Activated T-cell treated with anti-CD3 and anti-CD28 coated beads for 24 hours (primary cell): Measurements from ENCODE around the gene FAM174B.

Experiments used
- DNase-seq: peaks from one replicate; pipeline ENCODE4 v3.0.0-alpha.2; 2020; ENCODE audit warnings: low read depth

The FAM174B gene

GRCh38 chr15:92664178-92664900 is 8.8 kb upstream of the FAM174B start:
- no peak for DNase-seq

DNA sequence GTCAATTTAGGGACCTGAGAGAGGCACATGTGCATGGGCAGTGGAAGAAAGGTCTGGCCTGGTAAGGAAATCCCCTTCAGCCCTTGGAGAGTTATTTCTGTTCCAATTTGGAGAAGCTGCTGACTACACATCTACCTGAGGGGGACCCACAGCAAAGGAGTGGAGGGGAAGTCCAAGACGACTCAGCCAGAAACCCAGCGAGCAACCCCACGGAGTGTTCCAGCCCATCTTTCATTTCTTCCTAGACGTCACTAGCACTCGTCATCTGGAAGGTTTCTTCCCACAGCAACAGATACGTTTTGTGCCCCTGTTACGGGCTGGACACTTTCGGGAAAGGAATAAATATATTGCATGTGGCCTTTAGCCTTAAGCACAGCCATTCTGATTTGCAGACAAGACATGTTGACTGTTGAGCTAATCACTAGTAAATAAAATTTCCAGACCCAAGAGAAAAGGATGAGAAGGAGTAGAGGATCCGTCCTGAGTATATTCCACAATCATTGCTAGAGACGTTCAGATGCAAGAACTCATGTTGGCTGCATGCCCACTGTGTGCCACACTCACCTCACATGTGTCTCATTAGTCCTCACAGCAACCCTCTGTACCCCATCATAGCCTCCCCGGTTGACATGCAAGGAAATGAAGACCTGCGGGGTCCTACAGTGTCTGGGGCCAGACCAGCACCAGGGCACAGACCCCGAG is 7.8 kb upstream of the FAM174B start:
- DNase-seq, result no peak

GRCh38 chr15:92662762-92663161 is 7.2 kb upstream of the FAM174B start:
- no peak for DNase-seq

DNA sequence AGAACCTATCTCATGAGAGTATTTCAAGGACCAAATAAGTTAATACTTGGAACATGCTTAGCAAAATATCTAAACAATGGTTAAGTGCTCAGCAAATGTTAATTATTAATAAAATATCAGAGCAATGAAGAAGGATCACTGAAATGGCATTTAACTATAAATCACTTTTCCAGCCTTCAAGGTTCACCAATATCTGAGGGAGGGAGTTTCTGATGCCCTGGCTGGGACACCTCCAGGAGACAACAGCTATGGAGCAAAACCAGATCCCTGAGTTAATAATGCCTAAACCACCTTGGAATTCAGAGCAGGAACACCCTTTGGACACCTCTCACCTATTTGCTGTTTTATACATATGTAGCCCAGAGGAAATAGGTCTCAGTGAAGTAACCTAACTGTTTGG is 6.4 kb upstream of the FAM174B start:
- no peak for DNase-seq

- DNase-seq, result no peak
Measured at GRCh38 chr15:92661069-92661468, 5.5 kb upstream of the FAM174B start.

- DNase-seq, result no peak
Measured at GRCh38 chr15:92657486-92657885, 1.9 kb upstream of the FAM174B start.

DNA sequence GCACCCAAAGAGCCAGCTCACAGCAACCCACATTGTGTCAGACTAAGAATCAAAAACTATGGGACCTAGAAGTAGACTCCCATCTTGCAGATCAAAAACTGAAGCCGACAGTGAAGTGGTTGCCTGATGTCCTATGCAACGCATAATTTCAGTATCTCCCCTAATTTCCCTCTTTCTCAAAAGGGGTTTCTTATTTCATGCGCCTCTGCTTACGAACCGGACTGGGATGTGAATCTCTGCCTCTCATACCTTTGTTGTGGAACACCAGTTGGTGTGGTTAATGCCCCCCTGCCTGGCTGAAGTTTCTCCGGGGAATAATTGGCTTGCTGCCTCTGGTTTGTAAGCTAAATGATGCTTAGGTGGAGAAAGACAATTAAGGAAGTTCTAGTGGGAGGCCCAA is 514 bp upstream of the FAM174B start:
- no peak for DNase-seq

DNA sequence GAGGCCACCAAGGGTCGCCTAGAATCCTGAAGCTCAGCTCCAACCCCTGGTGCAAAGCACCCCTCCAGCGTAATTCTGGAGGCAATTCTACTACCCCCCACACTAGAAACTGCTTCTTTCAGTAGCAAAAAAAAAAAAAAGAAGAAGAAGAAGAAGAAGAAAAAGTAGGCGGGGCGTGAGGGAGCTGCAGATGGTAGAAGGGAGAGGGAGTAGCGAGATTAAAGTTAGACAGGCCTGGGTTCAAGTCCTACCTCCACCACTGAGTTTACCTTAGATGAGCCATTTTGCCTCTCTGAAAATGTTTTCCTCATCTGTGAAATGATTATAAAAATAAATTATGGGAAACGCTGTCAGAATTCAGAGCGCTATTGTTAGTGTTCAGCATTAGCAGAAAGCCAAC is 913 bp downstream of the FAM174B start:
- no peak for DNase-seq

DNA sequence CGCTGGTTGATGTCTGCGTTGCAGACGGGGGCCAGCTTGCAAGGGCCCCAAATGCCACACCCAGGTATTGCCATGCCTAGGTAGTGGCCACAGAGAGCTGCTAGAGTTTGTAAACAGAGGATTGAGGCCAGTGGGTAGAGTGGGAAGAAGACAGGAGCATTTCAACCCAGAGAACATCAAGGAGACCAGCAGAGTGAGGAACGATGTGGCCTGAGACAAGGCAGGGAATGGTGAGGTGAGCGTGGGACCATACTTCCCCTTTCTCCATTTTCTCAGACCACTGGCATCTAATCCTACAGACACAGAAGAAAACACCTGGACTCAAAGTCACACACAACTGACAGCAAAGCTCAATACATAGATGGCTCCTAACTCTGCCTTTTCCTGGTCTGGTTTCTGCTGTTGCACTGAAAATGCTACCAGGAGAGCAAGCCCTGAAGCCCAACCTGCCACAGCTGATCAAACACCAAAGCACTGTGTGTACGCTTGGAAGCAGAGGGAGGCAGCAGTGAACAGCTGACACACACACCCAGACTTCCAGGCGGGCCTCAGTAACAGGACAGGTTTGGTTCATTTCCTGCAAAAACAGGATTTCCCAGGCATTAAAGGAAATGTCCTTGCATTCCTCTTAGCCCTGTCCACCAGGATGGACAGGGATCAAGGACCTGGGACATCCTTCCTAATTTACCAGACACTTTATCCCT is 1.6 kb downstream of the FAM174B start:
- DNase-seq, result no peak

DNA sequence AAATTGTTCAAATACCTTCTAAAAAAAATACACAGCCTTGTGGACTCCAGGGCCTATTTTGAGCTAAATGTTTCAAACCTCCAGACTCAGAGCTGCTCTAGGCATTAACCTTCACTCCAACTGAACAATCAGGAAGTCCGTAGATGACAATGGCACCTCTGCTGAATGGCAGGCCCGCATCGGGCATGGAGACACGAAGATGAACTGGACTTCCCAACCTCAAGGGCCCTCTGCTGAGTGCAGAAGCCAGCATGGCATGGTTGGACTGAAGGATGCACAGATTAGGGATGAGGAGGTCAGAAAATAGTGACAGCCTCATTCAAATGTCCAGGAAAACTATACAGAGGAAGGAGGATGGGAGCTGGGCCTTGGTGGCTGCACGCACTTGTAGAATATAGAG is 2.2 kb downstream of the FAM174B start:
- no peak for DNase-seq

DNA sequence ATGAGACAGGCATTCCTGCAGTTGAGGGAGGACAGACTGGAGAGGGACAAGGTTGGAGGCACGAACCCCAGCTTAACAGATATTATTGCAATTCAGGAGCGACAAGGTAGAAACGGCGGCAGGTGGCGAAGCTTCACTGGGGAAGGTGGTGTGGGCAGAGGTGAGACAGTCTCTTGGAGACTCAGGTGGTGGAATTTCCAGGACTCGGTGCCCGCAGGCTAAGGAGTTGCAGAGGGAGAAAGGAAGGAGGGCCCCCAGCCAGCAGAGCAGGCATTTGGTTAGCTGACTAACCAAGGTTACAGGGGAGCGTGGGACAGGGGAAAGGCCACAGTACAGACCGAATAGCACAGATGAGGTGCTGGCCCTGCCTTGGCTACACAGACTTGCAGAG is 3.0 kb downstream of the FAM174B start:
- DNase-seq, result no peak

GRCh38 chr15:92651877-92652575 is 3.5 kb downstream of the FAM174B start:
- no peak for DNase-seq

DNA sequence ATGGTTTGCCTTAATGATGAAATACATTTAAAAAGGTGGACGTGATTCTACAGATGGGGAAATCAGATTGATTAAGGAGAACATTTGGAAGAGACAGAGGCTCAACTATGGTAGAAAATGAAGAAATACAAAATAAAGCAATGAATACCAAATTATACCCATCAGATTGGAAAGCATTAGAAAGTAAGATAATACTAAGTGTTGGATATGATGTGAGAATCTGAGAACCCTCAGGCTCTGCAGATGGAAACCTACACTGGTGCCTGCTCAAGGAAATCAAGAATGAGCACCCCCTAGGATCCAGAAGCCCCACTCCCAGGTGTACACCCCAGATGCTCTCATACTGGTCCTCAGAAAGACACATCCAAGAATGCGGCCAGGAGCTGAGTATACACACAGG is 4.6 kb downstream of the FAM174B start:
- no peak for DNase-seq

DNA sequence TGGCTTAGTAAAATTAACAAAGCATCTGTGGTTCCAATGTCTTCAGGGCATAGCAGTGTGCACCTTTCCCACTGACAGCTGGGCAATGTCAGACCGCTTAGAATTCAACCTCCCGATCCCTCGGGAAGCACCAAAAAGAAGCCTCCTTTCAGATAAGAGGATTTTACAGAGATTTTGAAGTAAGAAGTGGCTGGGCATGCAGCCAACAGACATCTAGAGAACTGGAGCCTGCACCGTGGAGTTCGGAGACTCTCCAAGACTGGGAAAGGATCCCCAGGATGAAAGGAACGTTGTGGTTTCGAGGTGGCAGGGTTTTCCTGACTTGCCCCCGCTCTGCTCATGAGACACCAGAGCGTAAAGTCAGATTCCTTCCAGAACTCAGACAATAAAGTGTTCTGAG is 5.3 kb downstream of the FAM174B start:
- DNase-seq, result no peak

DNA sequence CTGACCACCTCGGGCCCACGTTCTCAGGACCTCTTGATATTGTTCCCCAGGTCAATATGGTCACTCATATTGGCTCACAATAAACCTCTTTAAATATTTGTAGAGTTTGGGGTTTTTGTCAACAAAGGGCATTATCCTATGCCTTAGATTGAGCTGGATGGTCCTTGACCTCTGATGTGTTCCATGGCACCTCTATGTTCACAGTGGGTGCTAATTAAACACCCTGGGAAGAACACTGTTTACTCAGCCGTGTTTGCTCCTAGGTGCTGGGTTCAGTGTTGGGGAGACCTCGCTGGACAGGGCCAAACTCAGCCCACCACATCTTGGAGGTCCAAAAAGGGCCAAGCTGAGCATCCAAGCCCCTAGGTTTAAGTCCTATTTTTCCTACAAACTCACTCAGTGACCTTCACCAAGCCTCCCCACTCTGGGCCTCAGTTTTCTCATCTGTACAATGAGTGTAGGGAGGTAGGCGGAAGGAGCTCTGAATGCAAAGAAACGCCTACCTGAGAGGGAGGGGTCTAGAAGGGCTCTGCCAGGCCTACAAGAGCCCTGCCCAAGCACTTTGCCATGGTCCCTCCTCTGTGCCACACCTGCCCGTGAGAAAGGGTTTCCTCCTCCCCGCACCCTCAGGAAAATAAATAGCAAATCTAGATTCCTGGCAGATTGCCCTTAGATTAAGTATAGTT is 7.2 kb downstream of the FAM174B start:
- no peak for DNase-seq

- no peak for DNase-seq
Measured at GRCh38 chr15:92647467-92648163, 8.0 kb downstream of the FAM174B start.

GRCh38 chr15:92646216-92646615 is 9.4 kb downstream of the FAM174B start:
- DNase-seq, result no peak

GRCh38 chr15:92645731-92646130 is 9.8 kb downstream of the FAM174B start:
- DNase-seq, result no peak

GRCh38 chr15:92645051-92645631 is 10.4 kb downstream of the FAM174B start:
- no peak for DNase-seq

- no peak for DNase-seq
Measured at GRCh38 chr15:92643849-92644815, 11.4 kb downstream of the FAM174B start.
